B cell (primary cell): ENCODE results near the gene APOB. TPM values are rescaled to one million over a fixed set of nuclear protein-coding genes. Genes with fewer than 3 reads are reported as not detected.

Experiments used
- ATAC-seq: fragments of 200-7000 bp; cut with Tn5 transposase; one replicate; pipeline ENCODE4 v1.10.0; 2021; ENCODE audit warnings: low read depth, mild to moderate bottlenecking, moderate number of reproducible peaks, moderate library complexity
- CTCF ChIA-PET: fragments of 350-600 bp; sonication (Branson Sonifier 250); formaldehyde crosslinking; loops from one replicate; lab custom pipeline; 2021; ENCODE audit warnings: antibody characterized with exemption, inconsistent platforms; lab: Charles Lee
- POLR2A ChIA-PET: fragments of 350-600 bp; sonication (Branson Sonifier 250); formaldehyde crosslinking; loops from one replicate; lab custom pipeline; 2021; ENCODE audit warnings: antibody characterized with exemption; lab: Charles Lee
- DNase-seq: peaks from one replicate; pipeline ENCODE4 v3.0.0; 2013
- H2AFZ ChIP-seq: 2 replicates; pipeline ENCODE4 v1.6.1; 2012; ENCODE audit warnings: mild to moderate bottlenecking, low read depth, low read length; ENCODE audit not compliant: insufficient read depth, poor library complexity, severe bottlenecking
- H3K27ac ChIP-seq, 2 donors: 1 replicate in 1 of 2; 2 replicates in 1 of 2; pipeline ENCODE4 v1.5.1; 2012 to 2013; ENCODE audit warnings: low read length in 2 of 2, mild to moderate bottlenecking in 2 of 2, moderate library complexity in 1 of 2
- H3K27me3 ChIP-seq, 4 experiments: fragments of 200-600 bp in 1 of 4; sonication (generic) in 1 of 4; replicated peaks in 1 of 4; 1 replicate in 2 of 4; 2 replicates in 2 of 4; pipeline versions ENCODE4 v1.6.1 to v1.7.0; 2013 to 2016; ENCODE audit warnings: low read length in 3 of 4, mild to moderate bottlenecking in 2 of 4, mixed read lengths in 1 of 4, moderate library complexity in 1 of 4; ENCODE audit not compliant: insufficient read depth in 4 of 4, control insufficient read depth in 3 of 4; ENCODE audit errors: control extremely low read depth in 1 of 4
- H3K36me3 ChIP-seq, 2 experiments: replicated peaks in 1 of 2; 1 replicate in 1 of 2; 2 replicates in 1 of 2; pipeline versions ENCODE4 v1.6.1 to v1.7.1; 2013; ENCODE audit warnings: low read length in 1 of 2; ENCODE audit not compliant: insufficient read depth in 2 of 2, control insufficient read depth in 1 of 2; ENCODE audit errors: control extremely low read depth in 1 of 2, extremely low read depth in 1 of 2
- H3K4me1 ChIP-seq, 2 donors: fragments of 200-600 bp in 1 of 2; sonication (generic) in 1 of 2; 1 replicate in 1 of 2; 2 replicates in 1 of 2; pipeline versions ENCODE4 v1.5.1 to v1.6.1; 2013 to 2017; ENCODE audit warnings: low read length in 2 of 2; ENCODE audit not compliant: control insufficient read depth in 2 of 2, insufficient read depth in 2 of 2
- H3K4me2 ChIP-seq: replicated peaks from 2 replicates; pipeline ENCODE3; 2012; ENCODE audit warnings: mild to moderate bottlenecking, low read depth, low read length; ENCODE audit not compliant: poor library complexity, severe bottlenecking
- H3K4me3 ChIP-seq, 5 experiments: fragments of 200-600 bp in 1 of 5; sonication (generic) in 1 of 5; 1 replicate in 3 of 5; 2 replicates in 2 of 5; pipeline versions ENCODE4 v1.5.1 to v1.7.0; 2011 to 2016; ENCODE audit warnings: low read length in 4 of 5, mild to moderate bottlenecking in 4 of 5, low read depth in 2 of 5, control low read depth in 1 of 5, moderate library complexity in 1 of 5; ENCODE audit not compliant: insufficient read depth in 1 of 5; ENCODE audit errors: control extremely low read depth in 1 of 5, extremely low read depth in 1 of 5
- H3K79me2 ChIP-seq: fragments of 200-600 bp; sonication (generic); one replicate; pipeline ENCODE4 v1.6.0; 2016; ENCODE audit warnings: low read length; ENCODE audit not compliant: control insufficient read depth, insufficient read depth
- H3K9ac ChIP-seq: fragments of 200-600 bp; sonication (generic); 2 replicates; pipeline ENCODE4 v1.6.1; 2017; ENCODE audit warnings: mild to moderate bottlenecking, low read length, moderate library complexity
- H3K9me3 ChIP-seq, 3 donors: one replicate each; pipeline versions ENCODE4 v1.6.1 to v1.7.1; 2013; ENCODE audit warnings: low read length in 2 of 3; ENCODE audit not compliant: control insufficient read depth in 2 of 3, insufficient read depth in 1 of 3; ENCODE audit errors: control extremely low read depth in 1 of 3
- H4K20me1 ChIP-seq: 2 replicates; pipeline ENCODE4 v1.6.0; 2012; ENCODE audit warnings: mild to moderate bottlenecking, low read length; ENCODE audit not compliant: insufficient read depth, control insufficient read depth, poor library complexity, severe bottlenecking
- H3K27ac Mint-ChIP-seq: one replicate; pipeline ENCODE4 v1.8.0; 2021; ENCODE audit warnings: mixed read lengths
- H3K27me3 Mint-ChIP-seq: one replicate; pipeline ENCODE4 v1.8.0; 2021; ENCODE audit warnings: mixed read lengths
- H3K4me1 Mint-ChIP-seq: one replicate; pipeline ENCODE4 v1.8.0; 2021; ENCODE audit warnings: mixed read lengths
- H3K4me3 Mint-ChIP-seq: one replicate; pipeline ENCODE4 v1.8.0; 2021; ENCODE audit warnings: mixed read lengths
- H3K9me3 Mint-ChIP-seq: one replicate; pipeline ENCODE4 v1.8.0; 2022; ENCODE audit warnings: mixed read lengths; ENCODE audit not compliant: insufficient read depth
- EZH2 ChIP-seq: IDR thresholded peaks from 2 replicates; pipeline ENCODE4 v1.6.1; 2012; ENCODE audit warnings: borderline replicate concordance, low read depth, mild to moderate bottlenecking, moderate library complexity, low read length; ENCODE audit not compliant: insufficient read depth, poor library complexity, severe bottlenecking
- WGBS: methylation state at CpG from one replicate; pipeline ENCODE4 v1.1.5; 2013; ENCODE audit warnings: missing lambda C conversion rate; ENCODE audit not compliant: insufficient coverage; 5-methylcytosine and 5-hydroxymethylcytosine counted together
- intact Hi-C: fragments of 100-400 bp; cut with micrococcal nuclease; formaldehyde crosslinking; loops from one replicate; pipeline ENCODE4 v1.10.0; 2022
- polyA plus RNA-seq: library from polyadenylated mRNA; depleted of rRNA; stranded (reverse); fragments of >200 nt; gene quantifications from 2 replicates; pipeline ENCODE4 v1.2.3, GENCODE V29; 2012
- total RNA-seq, 2 donors: library from RNA; stranded (reverse); fragments of 120-200 nt in 1 of 2; gene quantifications; 1 replicate in 1 of 2; 2 replicates in 1 of 2; pipeline versions ENCODE4 v1.2.3 to v1.2.4, GENCODE V29; 2013 to 2022
- TF ChIP-seq, protein P1 (sequence below): fragments of 200-600 bp; IDR thresholded peaks from one replicate; pipeline ENCODE4 v1.8.0; 2022; ENCODE audit warnings: antibody characterized with exemption, mild to moderate bottlenecking

The APOB gene
- total and polyA plus RNA-seq, 2 donors (not counting 1 experiment from before 2014, with no cell fraction given): not detected

DNA sequence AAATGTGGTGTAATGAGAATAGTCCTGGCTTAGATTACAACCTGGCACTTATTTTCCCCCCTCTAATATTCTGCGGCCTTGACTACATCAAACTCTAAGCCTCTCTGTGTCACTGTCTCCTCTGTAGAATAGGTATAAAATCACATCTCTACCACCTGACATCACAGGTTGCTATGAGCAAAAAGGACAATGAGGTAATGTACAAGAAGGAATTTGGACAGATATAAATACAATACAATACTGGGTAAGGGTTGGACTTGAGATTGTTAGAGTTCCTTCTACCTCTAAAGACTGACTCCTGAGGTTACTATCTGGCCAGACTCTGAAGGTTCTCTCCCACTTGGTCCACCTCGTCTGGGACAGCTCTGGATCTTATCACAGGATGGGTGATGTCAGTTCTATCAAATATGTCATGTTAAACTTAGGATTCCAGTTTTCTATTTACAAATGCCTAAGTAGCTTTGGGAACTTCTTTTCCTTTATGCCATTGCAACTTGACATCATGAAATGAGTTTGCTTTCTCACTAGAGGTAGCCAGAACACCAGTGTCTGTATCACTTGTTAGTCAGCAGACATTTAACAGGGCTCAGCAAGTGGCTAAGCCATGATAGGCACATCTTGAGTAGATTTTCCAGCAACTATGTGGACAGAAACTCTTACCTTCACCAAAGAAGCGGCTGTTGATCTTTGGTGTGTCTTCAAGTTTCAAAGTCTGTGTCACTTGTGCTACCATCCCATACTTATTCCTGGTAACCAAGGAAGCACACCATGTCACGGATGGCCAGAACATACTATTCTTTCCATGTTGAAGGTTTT lies 9.5 kb downstream of the APOB start:
- no peaks in the 10 kb centered on the region for H3K79me2 ChIP-seq
- no peaks in the 10 kb centered on the region for H3K36me3 ChIP-seq
- peaks cover 7% of the 10 kb centered on the region for H3K27me3 Mint-ChIP-seq
- H2AFZ ChIP-seq: no peak overlapping the region
- TF ChIP-seq, protein P1, sequence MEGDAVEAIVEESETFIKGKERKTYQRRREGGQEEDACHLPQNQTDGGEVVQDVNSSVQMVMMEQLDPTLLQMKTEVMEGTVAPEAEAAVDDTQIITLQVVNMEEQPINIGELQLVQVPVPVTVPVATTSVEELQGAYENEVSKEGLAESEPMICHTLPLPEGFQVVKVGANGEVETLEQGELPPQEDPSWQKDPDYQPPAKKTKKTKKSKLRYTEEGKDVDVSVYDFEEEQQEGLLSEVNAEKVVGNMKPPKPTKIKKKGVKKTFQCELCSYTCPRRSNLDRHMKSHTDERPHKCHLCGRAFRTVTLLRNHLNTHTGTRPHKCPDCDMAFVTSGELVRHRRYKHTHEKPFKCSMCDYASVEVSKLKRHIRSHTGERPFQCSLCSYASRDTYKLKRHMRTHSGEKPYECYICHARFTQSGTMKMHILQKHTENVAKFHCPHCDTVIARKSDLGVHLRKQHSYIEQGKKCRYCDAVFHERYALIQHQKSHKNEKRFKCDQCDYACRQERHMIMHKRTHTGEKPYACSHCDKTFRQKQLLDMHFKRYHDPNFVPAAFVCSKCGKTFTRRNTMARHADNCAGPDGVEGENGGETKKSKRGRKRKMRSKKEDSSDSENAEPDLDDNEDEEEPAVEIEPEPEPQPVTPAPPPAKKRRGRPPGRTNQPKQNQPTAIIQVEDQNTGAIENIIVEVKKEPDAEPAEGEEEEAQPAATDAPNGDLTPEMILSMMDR: no peak
- no peak for TF ChIP-seq EZH2
- H4K20me1 ChIP-seq: no peaks in the 10 kb centered on the region
- POLR2A ChIA-PET: no interaction called here
- H3K4me3 Mint-ChIP-seq: no peak overlapping the region
- H3K27ac Mint-ChIP-seq: no peak overlapping the region
- H3K4me2 ChIP-seq: no peak overlapping the region
- 81% methylated on average over 2 of the region's 4 CpGs for WGBS
- H3K27me3 ChIP-seq: no peaks in the 10 kb centered on the region
- no peaks in the 10 kb centered on the region for H3K4me1 Mint-ChIP-seq
- intact Hi-C loops: no loop called here
- H3K4me3 ChIP-seq: no peak overlapping the region
- no peak overlapping the region for H3K9ac ChIP-seq
- H3K9me3 Mint-ChIP-seq: no peaks in the 10 kb centered on the region
- H3K9me3 ChIP-seq: peaks cover 0 to 2% (median 0%) of the 10 kb centered on the region in 3 donors
- CTCF ChIA-PET: no interaction called here
- H3K27ac ChIP-seq: no peak overlapping the region
- ATAC-seq: no peak
- no peak for DNase-seq
- H3K4me1 ChIP-seq: no peaks in the 10 kb centered on the region
